Astrocyte (in vitro differentiated cells and primary cell): ENCODE data around the gene NPY5R.

Experiments used
- CTCF ChIP-seq: IDR thresholded peaks from 2 replicates; pipeline ENCODE4 v1.5.1; 2011; ENCODE audit warnings: low read depth, mild to moderate bottlenecking, inconsistent platforms, low read length, moderate library complexity; ENCODE audit not compliant: insufficient read depth
- EZH2 ChIP-seq: IDR thresholded peaks from 2 replicates; pipeline ENCODE4 v1.6.1; 2012; ENCODE audit warnings: mild to moderate bottlenecking, low read length, inconsistent platforms; ENCODE audit not compliant: insufficient read depth

- peak; percentile 73 for TF ChIP-seq CTCF
- TF ChIP-seq EZH2: no peak
Observed at GRCh38 chr4:163332526-163333406, 10.9 kb upstream of the NPY5R start, which contains the start of gene NPY1R.
